Stimulated activated naive CD8-positive, alpha-beta T cell treated with anti-CD3 and anti-CD28 coated beads, Interleukin-15, Interleukin-2, amounts not matched to agents 100 ng/mL and 50 ng/mL, for 24 hours (primary cell): ENCODE data around the gene C14orf119.

Experiments
- H3K27ac Mint-ChIP-seq: one replicate; pipeline ENCODE4 v1.8.0; 2021; ENCODE audit warnings: mild to moderate bottlenecking, mixed read lengths
- H3K27me3 Mint-ChIP-seq: one replicate; pipeline ENCODE4 v1.8.0; 2021; ENCODE audit warnings: mixed read lengths
- H3K36me3 Mint-ChIP-seq: one replicate; pipeline ENCODE4 v1.8.0; 2021; ENCODE audit warnings: low read depth, mixed read lengths
- H3K4me1 Mint-ChIP-seq: one replicate; pipeline ENCODE4 v1.8.0; 2021; ENCODE audit warnings: low read depth, mixed read lengths
- H3K4me3 Mint-ChIP-seq: one replicate; pipeline ENCODE4 v1.8.0; 2021; ENCODE audit warnings: mild to moderate bottlenecking, mixed read lengths
- H3K9me3 Mint-ChIP-seq: one replicate; pipeline ENCODE4 v1.8.0; 2021; ENCODE audit warnings: mixed read lengths

Gene C14orf119

GRCh38 chr14:23129759-23130316, 34.5 kb downstream of the C14orf119 start:
- Mint-ChIP-seq H3K36me3 (no peaks in the 10 kb centered on the region), H3K4me3 (no peak overlapping the region), H3K4me1 (no peaks in the 10 kb centered on the region), H3K9me3 (no peaks in the 10 kb centered on the region), H3K27ac (no peak overlapping the region), H3K27me3 (no peaks in the 10 kb centered on the region)

GRCh38 chr14:23130871-23131270, 35.6 kb downstream of the C14orf119 start:
- H3K4me1 Mint-ChIP-seq = no peaks in the 10 kb centered on the region
- no peak overlapping the region for H3K4me3 Mint-ChIP-seq
- no peaks in the 10 kb centered on the region for H3K27me3 Mint-ChIP-seq
- H3K27ac Mint-ChIP-seq = no peak overlapping the region
- no peaks in the 10 kb centered on the region for H3K9me3 Mint-ChIP-seq
- H3K36me3 Mint-ChIP-seq = no peaks in the 10 kb centered on the region

GRCh38 chr14:23131482-23131881, 36.2 kb downstream of the C14orf119 start:
- H3K9me3 Mint-ChIP-seq = no peaks in the 10 kb centered on the region
- H3K4me3 Mint-ChIP-seq = no peak overlapping the region
- no peak overlapping the region for H3K27ac Mint-ChIP-seq
- no peaks in the 10 kb centered on the region for H3K36me3 Mint-ChIP-seq
- H3K4me1 Mint-ChIP-seq = no peaks in the 10 kb centered on the region
- no peaks in the 10 kb centered on the region for H3K27me3 Mint-ChIP-seq

- no peaks in the 10 kb centered on the region for H3K27me3 Mint-ChIP-seq
- no peaks in the 10 kb centered on the region for H3K4me1 Mint-ChIP-seq
- H3K9me3 Mint-ChIP-seq = no peaks in the 10 kb centered on the region
- H3K4me3 Mint-ChIP-seq = no peak overlapping the region
- H3K27ac Mint-ChIP-seq = no peak overlapping the region
- no peaks in the 10 kb centered on the region for H3K36me3 Mint-ChIP-seq
Measured at GRCh38 chr14:23132970-23133369, 37.7 kb downstream of the C14orf119 start.

GRCh38 chr14:23136566-23137133, 41.3 kb downstream of the C14orf119 start:
- Mint-ChIP-seq H3K4me3 (no peak overlapping the region), H3K9me3 (no peaks in the 10 kb centered on the region), H3K4me1 (no peaks in the 10 kb centered on the region), H3K27ac (no peak overlapping the region), H3K36me3 (no peaks in the 10 kb centered on the region), H3K27me3 (no peaks in the 10 kb centered on the region)

- Mint-ChIP-seq H3K27me3 (no peaks in the 10 kb centered on the region), H3K4me3 (no peak overlapping the region), H3K36me3 (no peaks in the 10 kb centered on the region), H3K4me1 (no peaks in the 10 kb centered on the region), H3K27ac (no peak overlapping the region), H3K9me3 (no peaks in the 10 kb centered on the region)
Measured at GRCh38 chr14:23137192-23137812, 42.0 kb downstream of the C14orf119 start.

- no peaks in the 10 kb centered on the region for H3K36me3 Mint-ChIP-seq
- H3K27ac Mint-ChIP-seq = no peak overlapping the region
- no peaks in the 10 kb centered on the region for H3K4me1 Mint-ChIP-seq
- no peak overlapping the region for H3K4me3 Mint-ChIP-seq
- H3K9me3 Mint-ChIP-seq = no peaks in the 10 kb centered on the region
- H3K27me3 Mint-ChIP-seq = no peaks in the 10 kb centered on the region
Measured at GRCh38 chr14:23137813-23138535, 42.7 kb downstream of the C14orf119 start.

- Mint-ChIP-seq H3K27ac (no peak overlapping the region), H3K9me3 (no peaks in the 10 kb centered on the region)
Measured at GRCh38 chr14:23139874-23140273, 44.6 kb downstream of the C14orf119 start.

GRCh38 chr14:23140371-23140770, 45.1 kb downstream of the C14orf119 start:
- H3K4me1 Mint-ChIP-seq = no peaks in the 10 kb centered on the region
- no peaks in the 10 kb centered on the region for H3K9me3 Mint-ChIP-seq
- H3K27ac Mint-ChIP-seq = no peak overlapping the region
- no peaks in the 10 kb centered on the region for H3K27me3 Mint-ChIP-seq
- H3K4me3 Mint-ChIP-seq = no peak overlapping the region
- no peaks in the 10 kb centered on the region for H3K36me3 Mint-ChIP-seq

More at GRCh38 chr14:23139874-23140273, 44.6 kb downstream of the C14orf119 start:
- H3K27me3 Mint-ChIP-seq = no peaks in the 10 kb centered on the region
- H3K4me1 Mint-ChIP-seq = no peaks in the 10 kb centered on the region
- no peak overlapping the region for H3K4me3 Mint-ChIP-seq
- no peaks in the 10 kb centered on the region for H3K36me3 Mint-ChIP-seq

- no peaks in the 10 kb centered on the region for H3K36me3 Mint-ChIP-seq
- no peaks in the 10 kb centered on the region for H3K27me3 Mint-ChIP-seq
- H3K27ac Mint-ChIP-seq = no peak overlapping the region
- no peak overlapping the region for H3K4me3 Mint-ChIP-seq
- no peaks in the 10 kb centered on the region for H3K4me1 Mint-ChIP-seq
- no peaks in the 10 kb centered on the region for H3K9me3 Mint-ChIP-seq
Measured at GRCh38 chr14:23141706-23142444, 46.6 kb downstream of the C14orf119 start.

GRCh38 chr14:23142826-23143225, 47.5 kb downstream of the C14orf119 start:
- Mint-ChIP-seq H3K27ac (no peak overlapping the region), H3K27me3 (no peaks in the 10 kb centered on the region), H3K4me3 (no peak overlapping the region), H3K36me3 (no peaks in the 10 kb centered on the region), H3K4me1 (no peaks in the 10 kb centered on the region), H3K9me3 (no peaks in the 10 kb centered on the region)

- no peaks in the 10 kb centered on the region for H3K4me1 Mint-ChIP-seq
- no peak overlapping the region for H3K27ac Mint-ChIP-seq
- no peaks in the 10 kb centered on the region for H3K36me3 Mint-ChIP-seq
- no peaks in the 10 kb centered on the region for H3K9me3 Mint-ChIP-seq
- H3K27me3 Mint-ChIP-seq = no peaks in the 10 kb centered on the region
- H3K4me3 Mint-ChIP-seq = no peak overlapping the region
Measured at GRCh38 chr14:23143911-23144310, 48.6 kb downstream of the C14orf119 start.

- Mint-ChIP-seq H3K4me1 (no peaks in the 10 kb centered on the region), H3K4me3 (no peak overlapping the region), H3K27ac (no peak overlapping the region), H3K9me3 (no peaks in the 10 kb centered on the region), H3K36me3 (no peaks in the 10 kb centered on the region), H3K27me3 (no peaks in the 10 kb centered on the region)
Measured at GRCh38 chr14:23145794-23146350, 50.6 kb downstream of the C14orf119 start.

- Mint-ChIP-seq H3K9me3 (no peaks in the 10 kb centered on the region), H3K4me1 (no peaks in the 10 kb centered on the region), H3K4me3 (no peak overlapping the region), H3K27ac (no peak overlapping the region), H3K27me3 (no peaks in the 10 kb centered on the region), H3K36me3 (no peaks in the 10 kb centered on the region)
Measured at GRCh38 chr14:23146351-23146910, 51.1 kb downstream of the C14orf119 start.
